ENCODE data around the gene RNF220. TPM values are rescaled to one million over a fixed set of nuclear protein-coding genes. Genes with fewer than 3 reads are reported as not detected.

RNF220 gene
- total and polyA plus RNA-seq, 9 of the 15 experiments (the other 6 are each of a cell fraction or from before 2014, with no cell fraction given), result 5.1 to 117 (median 66.9) TPM

DNA sequence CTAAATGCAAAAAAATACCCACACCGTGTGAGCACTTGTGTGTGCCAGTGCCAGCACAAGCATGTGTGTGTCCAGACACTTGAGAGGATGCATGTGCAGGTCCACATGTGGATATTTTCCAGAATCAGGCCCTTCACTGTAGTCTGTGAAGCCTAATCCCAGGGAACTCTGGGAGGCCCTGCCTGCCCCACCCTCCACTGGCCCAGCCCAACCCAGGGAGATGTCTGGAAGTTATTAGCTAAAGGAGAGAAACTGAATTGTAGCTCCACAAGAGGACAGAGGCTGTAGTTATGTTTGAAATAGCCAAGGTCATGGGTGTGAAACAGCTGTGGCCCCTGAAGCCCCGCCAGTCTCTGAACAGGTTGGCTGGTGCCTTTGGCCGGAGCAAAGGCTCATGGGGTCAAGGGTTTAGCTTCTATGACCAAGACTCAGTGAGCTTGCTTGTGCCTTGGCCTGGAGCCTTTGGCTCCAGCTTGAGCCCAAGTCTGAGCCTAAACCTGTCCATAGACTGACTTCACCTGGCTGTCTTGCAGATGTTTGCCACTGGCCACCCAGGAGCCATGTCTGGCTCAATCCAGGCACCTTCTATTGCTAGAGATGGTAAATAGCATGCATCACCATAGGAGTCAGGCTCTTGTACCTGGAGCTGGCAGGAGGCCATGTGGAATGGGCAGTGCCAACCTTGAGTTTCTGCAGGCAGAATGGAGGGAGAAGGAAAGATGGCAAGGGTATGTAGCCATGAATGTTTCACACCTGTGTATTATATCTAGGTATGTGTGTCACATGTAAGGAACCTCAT lies 199.3 kb downstream of the RNF220 start:
- TF ChIP-seq TRIM28 (IDR thresholded peaks at IDR 0.05) (no peak), CREB5 (CRISPR knock-in tag; IDR thresholded peaks at IDR 0.05) (no peak), FOXK1 (CRISPR knock-in tag; IDR thresholded peaks at IDR 0.05; ENCODE audit: borderline replicate concordance) (0 out of 2 replicates have a peak, but pooled peaks have one; percentile 26), CC2D1A (IDR thresholded peaks at IDR 0.05) (no peak)
- Histone ChIP-seq H4K20me1 (replicated peaks; ENCODE audit: control insufficient read depth, insufficient read depth, low read length) (no peaks in the 10 kb centered on the region; the same call in 1 of the 2 replicates), H3K4me3 (no peak overlapping the region), H3K36me3 (ENCODE audit: control insufficient read depth, insufficient read depth, low read length) (no peaks in the 10 kb centered on the region), H3K4me1 (replicated peaks in 1 of 2; ENCODE audit: control insufficient read depth in 2 of 2, insufficient read depth in 2 of 2, low read length in 2 of 2) (peaks cover 2 to 10% of the 10 kb centered on the region in 2 experiments; a peak in 3 of 5 replicates), H3K9me3 (replicated peaks; ENCODE audit: control insufficient read depth, insufficient read depth, low read depth, low read length) (no peaks in the 10 kb centered on the region), H3K9me1 (ENCODE audit: control insufficient read depth, insufficient read depth, low read length) (peaks cover 4% of the 10 kb centered on the region), H3K79me2 (ENCODE audit: control insufficient read depth, insufficient read depth, low read length) (no peaks in the 10 kb centered on the region), H3K9ac (ENCODE audit: insufficient read depth in 1 of 2, low read depth in 2 of 2, low read length in 2 of 2) (0 out of 4 replicates have a peak overlapping the region, but pooled peaks of 1 of the 2 experiments have one; percentile 2), H3K27ac (ENCODE audit: extremely low read depth, low read depth, low read length) (no peak overlapping the region), H3K4me2 (ENCODE audit: insufficient read depth, low read length) (no peak overlapping the region), H3K27me3 (ENCODE audit: control insufficient read depth in 2 of 2, insufficient read depth in 2 of 2, low read length in 2 of 2) (peaks cover 32 to 49% of the 10 kb centered on the region in 2 experiments; a peak in 4 of 5 replicates), H2AFZ (ENCODE audit: low read depth, low read length) (no peak overlapping the region)
- no peak for DNase-seq (ENCODE audit: extremely low read depth in 1 of 4, low spot score in 3 of 4)
- in situ Hi-C loops (cut with MboI) (no loop called here), intact Hi-C loops (cut with micrococcal nuclease) (no loop called here)
- FAIRE-seq, result no peak
- CTCF ChIA-PET (ENCODE audit: low intra/inter-chr PET ratio), result no interaction called here
- WGBS (ENCODE audit: insufficient coverage, low coverage, missing lambda C conversion rate), result 3% methylated on average over 3 of the region's 3 CpGs
- BruUV-seq (replicated peaks), result no TSS peak
- no peak for ATAC-seq
- POLR2A ChIA-PET, result interaction anchor here (1.0 to 1.3 kb wide), 3 partner anchors 20 to 117 kb away, joined by 3 to 6 read pairs (median 3); no protein-coding TSS in a partner anchor

All from K562 (cell line).